Mesenchymal stem cell (in vitro differentiated cells and primary cell): ENCODE data around the gene AIF1.

ENCODE experiments used
- DNase-seq: peaks from one replicate; pipeline ENCODE4 v3.0.0-alpha.2; 2013
- H2AFZ ChIP-seq: one replicate; pipeline ENCODE4 v1.6.1; 2013; ENCODE audit warnings: low read depth, mild to moderate bottlenecking, control low read depth, inconsistent platforms, low read length, moderate library complexity
- H2AK5ac ChIP-seq: 2 replicates; pipeline ENCODE4 v1.6.1; 2013; ENCODE audit warnings: low read length, moderate library complexity, mild to moderate bottlenecking, inconsistent platforms; ENCODE audit not compliant: severe bottlenecking
- H2BK120ac ChIP-seq: one replicate; pipeline ENCODE4 v1.6.1; 2013; ENCODE audit warnings: low read depth, mild to moderate bottlenecking, inconsistent platforms, low read length, moderate library complexity
- H2BK12ac ChIP-seq, 2 experiments: one replicate each; pipeline ENCODE4 v1.6.1; 2013; ENCODE audit warnings: inconsistent platforms in 2 of 2, low read length in 2 of 2, mild to moderate bottlenecking in 2 of 2, moderate library complexity in 2 of 2, control low read depth in 1 of 2
- H2BK15ac ChIP-seq: one replicate; pipeline ENCODE4 v1.6.1; 2013; ENCODE audit warnings: mild to moderate bottlenecking, low read depth, inconsistent platforms; ENCODE audit not compliant: poor library complexity, severe bottlenecking
- H2BK5ac ChIP-seq: 2 replicates; pipeline ENCODE4 v1.6.1; 2013; ENCODE audit warnings: low read depth, mild to moderate bottlenecking, low read length, control low read depth, inconsistent platforms; ENCODE audit not compliant: poor library complexity, severe bottlenecking
- H3K14ac ChIP-seq, 2 experiments: one replicate each; pipeline ENCODE4 v1.6.1; 2013; ENCODE audit warnings: inconsistent platforms in 2 of 2, low read length in 2 of 2, control low read depth in 1 of 2, mild to moderate bottlenecking in 1 of 2, moderate library complexity in 1 of 2
- H3K18ac ChIP-seq, 2 experiments: one replicate each; pipeline ENCODE4 v1.6.1; 2013; ENCODE audit warnings: inconsistent platforms in 2 of 2, low read length in 2 of 2, control low read depth in 1 of 2, low read depth in 1 of 2, mild to moderate bottlenecking in 1 of 2
- H3K23ac ChIP-seq, 2 experiments: one replicate each; pipeline ENCODE4 v1.6.1; 2013; ENCODE audit warnings: inconsistent platforms in 2 of 2, low read length in 2 of 2, mild to moderate bottlenecking in 2 of 2, moderate library complexity in 2 of 2, control low read depth in 1 of 2
- H3K27ac ChIP-seq: 2 replicates; pipeline ENCODE4 v1.5.1; 2013; ENCODE audit warnings: mild to moderate bottlenecking, moderate library complexity, low read length, control low read depth, inconsistent platforms; ENCODE audit not compliant: poor library complexity, severe bottlenecking
- H3K27me3 ChIP-seq, 2 experiments: 2 replicates each; pipeline versions ENCODE4 v1.6.1 to v1.7.0; 2013; ENCODE audit warnings: low read length in 2 of 2, mild to moderate bottlenecking in 2 of 2, moderate library complexity in 2 of 2, control low read depth in 1 of 2, inconsistent platforms in 1 of 2; ENCODE audit not compliant: control insufficient read depth in 1 of 2, insufficient read depth in 1 of 2
- H3K36me3 ChIP-seq, 2 experiments: 2 replicates each; pipeline versions ENCODE4 v1.6.1 to v1.7.0; 2013; ENCODE audit warnings: low read length in 2 of 2, control low read depth in 1 of 2, inconsistent platforms in 1 of 2, low read depth in 1 of 2, mild to moderate bottlenecking in 1 of 2; ENCODE audit not compliant: insufficient read depth in 2 of 2, control insufficient read depth in 1 of 2
- H3K4ac ChIP-seq, 2 experiments: one replicate each; pipeline ENCODE4 v1.6.1; 2013; ENCODE audit warnings: inconsistent platforms in 2 of 2, low read length in 2 of 2, mild to moderate bottlenecking in 2 of 2, moderate library complexity in 2 of 2, control low read depth in 1 of 2, low read depth in 1 of 2
- H3K4me1 ChIP-seq: 2 replicates; pipeline ENCODE4 v1.6.1; 2013; ENCODE audit warnings: low read depth, low read length, control low read depth; ENCODE audit not compliant: control insufficient read depth, insufficient read depth
- H3K4me2 ChIP-seq: 2 replicates; pipeline ENCODE4 v1.6.1; 2013; ENCODE audit warnings: low read length, mild to moderate bottlenecking, inconsistent platforms; ENCODE audit not compliant: poor library complexity, severe bottlenecking
- H3K4me3 ChIP-seq, 2 experiments: 2 replicates each; pipeline versions ENCODE4 v1.5.1 to v1.7.0; 2013; ENCODE audit warnings: low read length in 2 of 2, mild to moderate bottlenecking in 2 of 2, control low read depth in 1 of 2, low read depth in 1 of 2; ENCODE audit not compliant: insufficient read depth in 1 of 2
- H3K79me1 ChIP-seq: replicated peaks from 2 replicates; pipeline ENCODE4 v1.6.1; 2013; ENCODE audit warnings: mild to moderate bottlenecking, control low read depth, low read length, inconsistent platforms; ENCODE audit not compliant: poor library complexity, severe bottlenecking
- H3K9ac ChIP-seq: 2 replicates; pipeline ENCODE4 v1.7.0; 2013; ENCODE audit warnings: mild to moderate bottlenecking, low read length, moderate library complexity
- H3K9me3 ChIP-seq: 2 replicates; pipeline ENCODE4 v1.7.0; 2013; ENCODE audit warnings: mild to moderate bottlenecking, low read length; ENCODE audit not compliant: control insufficient read depth
- H4K8ac ChIP-seq: one replicate; pipeline ENCODE4 v1.6.1; 2013; ENCODE audit warnings: inconsistent platforms, mild to moderate bottlenecking, low read length, moderate library complexity
- H4K91ac ChIP-seq: one replicate; pipeline ENCODE4 v1.6.1; 2013; ENCODE audit warnings: mild to moderate bottlenecking, low read length, inconsistent platforms
- WGBS: methylation state at CpG from one replicate; pipeline ENCODE4 v1.1.7; 2013; ENCODE audit warnings: mixed read lengths; 5-methylcytosine and 5-hydroxymethylcytosine counted together

Gene AIF1

DNA sequence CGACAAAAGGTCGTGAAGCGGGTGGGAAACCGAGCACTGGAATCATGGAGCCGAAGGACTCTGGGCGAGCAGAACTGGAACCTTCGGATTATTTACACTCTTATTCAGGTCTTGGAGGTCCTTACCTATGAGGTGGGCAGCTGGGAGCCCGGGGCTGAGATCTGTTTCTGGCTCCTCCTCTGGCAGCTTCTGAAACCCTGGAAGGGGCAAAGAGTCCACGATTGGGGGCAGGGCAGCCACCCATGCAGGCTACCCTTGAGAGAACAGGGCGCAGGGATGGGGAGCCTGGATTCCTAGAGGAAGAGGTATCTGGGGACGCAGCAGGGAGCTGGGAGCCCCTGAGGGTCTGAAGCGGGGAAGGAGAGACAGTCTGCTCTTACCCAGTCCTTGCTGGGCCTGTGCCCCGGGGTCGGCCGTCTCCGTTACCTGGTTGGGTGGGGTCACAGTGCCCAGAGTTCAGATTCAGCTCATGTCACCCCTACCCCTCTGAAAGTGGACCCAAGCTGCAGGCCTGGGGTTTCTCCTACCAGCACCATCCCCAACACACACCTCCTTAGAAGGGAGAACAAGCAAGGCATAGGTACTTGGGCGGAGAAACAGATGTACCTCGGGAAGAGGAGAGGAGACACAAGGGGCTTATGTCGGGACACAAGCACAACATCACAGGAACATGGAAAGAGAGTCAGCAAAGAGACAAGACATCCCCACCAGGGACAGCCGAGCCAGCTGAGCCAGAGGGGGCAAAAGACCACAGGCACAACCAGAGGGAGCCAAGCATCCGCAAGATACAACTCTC is 33.4 kb upstream of the AIF1 start:
- Histone ChIP-seq H3K79me1 (peaks cover 10% of the 10 kb centered on the region), H4K8ac (peak overlapping the region; percentile 97), H2BK12ac (peak overlapping the region in 1 of 2 experiments; percentile 54), H2AK5ac (peak overlapping the region; percentile 27), H3K27ac (no peak overlapping the region), H2BK15ac (no peak overlapping the region), H3K4me3 (peak overlapping the region; percentile 78 to 97), H3K9me3 (no peaks in the 10 kb centered on the region), H2BK5ac (no peak overlapping the region), H3K4me2 (peak overlapping the region; percentile 64), H3K14ac (peak overlapping the region in 1 of 2 experiments; percentile 95), H3K36me3 (no peaks in the 10 kb centered on the region), H2BK120ac (no peak overlapping the region), H3K9ac (peak overlapping the region; percentile 94), H3K23ac (peak overlapping the region in 1 of 2 experiments; percentile 87), H2AFZ (peak overlapping the region; percentile 87), H3K4ac (peak overlapping the region; percentile 85 to 87), H4K91ac (no peak overlapping the region), H3K18ac (peak overlapping the region; percentile 11 to 95), H3K27me3 (peaks cover 0 to 8% of the 10 kb centered on the region in 2 experiments), H3K4me1 (peaks cover 23% of the 10 kb centered on the region)
- no peak for DNase-seq
- WGBS: 34% methylated on average over 21 of the region's 21 CpGs

GRCh38 chr6:31582230-31582643 is 32.8 kb upstream of the AIF1 start, which contains the start of gene LTB:
LTB (minus strand) TSS chr6:31582424; CDS start chr6:31582417, 7 bp downstream.
- Histone ChIP-seq H4K8ac (peak within 1 kb of the TSS; percentile 97), H3K4me1 (peaks cover 24% of the 10 kb centered on the region), H3K9ac (peak within 1 kb of the TSS; percentile 94), H3K18ac (peak within 1 kb of the TSS; percentile 11 to 95), H2BK120ac (no peak within 1 kb of the TSS), H3K36me3 (no peaks in the 10 kb centered on the region), H3K23ac (peak within 1 kb of the TSS in 1 of 2 experiments; percentile 87), H2BK12ac (peak within 1 kb of the TSS in 1 of 2 experiments; percentile 55), H3K4me2 (peak within 1 kb of the TSS; percentile 64), H3K27ac (no peak within 1 kb of the TSS), H3K9me3 (no peaks in the 10 kb centered on the region), H2AFZ (peak within 1 kb of the TSS; percentile 87), H3K4me3 (peak within 1 kb of the TSS; percentile 78 to 97), H3K27me3 (peaks cover 0 to 8% of the 10 kb centered on the region in 2 experiments), H3K14ac (peak within 1 kb of the TSS in 1 of 2 experiments; percentile 95), H3K79me1 (peaks cover 10% of the 10 kb centered on the region), H3K4ac (peak within 1 kb of the TSS; percentile 85 to 87), H2AK5ac (peak within 1 kb of the TSS; percentile 27), H2BK15ac (no peak within 1 kb of the TSS), H2BK5ac (no peak within 1 kb of the TSS), H4K91ac (no peak within 1 kb of the TSS)
- no peak for DNase-seq
- 88% methylated on average over 1 of the region's 3 CpGs for WGBS

DNA sequence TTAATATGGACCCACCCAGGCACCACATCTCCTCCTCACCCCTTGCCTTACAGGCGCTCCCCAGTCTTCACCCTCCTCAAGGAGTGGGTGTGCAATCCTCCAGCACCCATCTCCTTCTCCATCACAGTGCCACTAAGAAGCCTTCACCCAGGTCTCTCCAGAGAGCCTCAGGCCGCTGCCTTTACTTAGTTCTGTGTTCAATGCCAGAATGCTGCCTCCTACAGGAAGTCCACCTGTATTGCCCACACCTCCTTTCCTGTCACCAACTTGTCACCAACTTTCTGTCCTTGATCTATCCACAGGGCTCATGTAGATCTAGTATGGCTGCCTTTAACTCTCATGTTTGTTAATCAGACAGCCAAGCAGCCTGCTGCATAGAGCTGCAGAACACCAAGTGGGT is 29.5 kb upstream of the AIF1 start:
- H3K4ac ChIP-seq: no peak overlapping the region
- no peak for DNase-seq
- H3K14ac ChIP-seq: no peak overlapping the region
- H4K8ac ChIP-seq: peak overlapping the region; percentile 19
- no peak overlapping the region for H2BK5ac ChIP-seq
- no peaks in the 10 kb centered on the region for H3K36me3 ChIP-seq
- H4K91ac ChIP-seq: no peak overlapping the region
- no peak overlapping the region for H3K9ac ChIP-seq
- peaks cover 0 to 15% of the 10 kb centered on the region in 2 experiments for H3K27me3 ChIP-seq
- no peak overlapping the region for H3K4me2 ChIP-seq
- H2AFZ ChIP-seq: no peak overlapping the region
- peaks cover 18% of the 10 kb centered on the region for H3K4me1 ChIP-seq
- H3K18ac ChIP-seq: no peak overlapping the region
- H3K79me1 ChIP-seq: peaks cover 10% of the 10 kb centered on the region
- no peak overlapping the region for H3K27ac ChIP-seq
- no peak overlapping the region for H3K4me3 ChIP-seq
- H2BK15ac ChIP-seq: no peak overlapping the region
- 68% methylated on average over 2 of the region's 2 CpGs for WGBS
- no peak overlapping the region for H2BK12ac ChIP-seq
- no peak overlapping the region for H2BK120ac ChIP-seq
- no peaks in the 10 kb centered on the region for H3K9me3 ChIP-seq
- no peak overlapping the region for H2AK5ac ChIP-seq
- no peak overlapping the region for H3K23ac ChIP-seq

GRCh38 chr6:31586008-31586407 is 29.0 kb upstream of the AIF1 start, which contains the start of gene LST1:
LST1 (plus strand) TSS chr6:31586277; CDS start chr6:31587300, 1,023 bp downstream.
- Histone ChIP-seq H4K91ac (no peak within 1 kb of the TSS), H3K79me1 (peaks cover 10% of the 10 kb centered on the region), H2BK5ac (no peak within 1 kb of the TSS), H2BK12ac (no peak within 1 kb of the TSS), H3K4me2 (no peak within 1 kb of the TSS), H3K4me1 (peaks cover 15% of the 10 kb centered on the region), H2AK5ac (no peak within 1 kb of the TSS), H3K9ac (no peak within 1 kb of the TSS), H4K8ac (peak within 1 kb of the TSS; percentile 19), H3K27ac (no peak within 1 kb of the TSS), H3K18ac (no peak within 1 kb of the TSS), H2BK120ac (no peak within 1 kb of the TSS), H3K23ac (no peak within 1 kb of the TSS), H2BK15ac (no peak within 1 kb of the TSS), H3K36me3 (no peaks in the 10 kb centered on the region), H3K4ac (no peak within 1 kb of the TSS), H3K9me3 (no peaks in the 10 kb centered on the region), H3K4me3 (no peak within 1 kb of the TSS), H3K14ac (peak within 1 kb of the TSS in 1 of 2 experiments; percentile 46), H2AFZ (no peak within 1 kb of the TSS), H3K27me3 (peaks cover 0 to 15% of the 10 kb centered on the region in 2 experiments)
- WGBS: 85% methylated on average over 1 of the region's 1 CpG
- no peak for DNase-seq
